PC-3 (cell line): ENCODE results near the gene COPS6. TPM values are rescaled to one million over a fixed set of nuclear protein-coding genes. Genes with fewer than 3 reads are reported as not detected.
A peak's percentile ranks its signal among the peaks of the same experiment; 100 is the strongest.

Source experiments
- ATAC-seq: fragments of 200-7000 bp; cut with Tn5 transposase; 2 replicates; pipeline ENCODE4 v1.9.1; 2020; ENCODE audit warnings: mild to moderate bottlenecking, moderate library complexity
- BruUV-seq: library from RNA; stranded (reverse); fragments of 400-500 nt; replicated peaks from 2 replicates; lab custom pipeline; 2021; lab: Mats Ljungman, UMichigan
- CTCF ChIA-PET: fragments of 300-600 bp; sonication (Branson Sonifier 250); formaldehyde crosslinking; loops from one replicate; lab custom pipeline; 2022; ENCODE audit warnings: antibody characterized with exemption; lab: Charles Lee
- POLR2A ChIA-PET: fragments of 300-600 bp; sonication (Branson Sonifier 250); formaldehyde crosslinking; loops from one replicate; lab custom pipeline; 2022; ENCODE audit warnings: antibody characterized with exemption; ENCODE audit not compliant: unreplicated experiment; lab: Charles Lee
- DNase-seq: peaks from one replicate; pipeline ENCODE4 v3.0.0-alpha.2; 2015
- H2AFZ ChIP-seq: fragments of 300-600 bp; sonication (generic); 2 replicates; pipeline ENCODE4 v1.6.0; 2016; ENCODE audit warnings: antibody characterized with exemption, low read length
- H3F3A ChIP-seq: fragments of 300-600 bp; sonication (generic); one replicate; pipeline ENCODE4 v1.6.0; 2017; ENCODE audit warnings: antibody characterized with exemption, low read length, control low read depth, mild to moderate bottlenecking; ENCODE audit not compliant: unreplicated experiment
- H3K27ac ChIP-seq: fragments of 300-600 bp; sonication (generic); 2 replicates; pipeline ENCODE4 v1.5.1; 2016; ENCODE audit warnings: mild to moderate bottlenecking, low read length
- H3K27me3 ChIP-seq: fragments of 300-600 bp; sonication (generic); 2 replicates; pipeline ENCODE4 v1.6.1; 2016; ENCODE audit warnings: low read length, mixed read lengths
- H3K36me3 ChIP-seq: fragments of 300-600 bp; sonication (generic); 2 replicates; pipeline ENCODE4 v1.6.1; 2016; ENCODE audit warnings: low read depth, mixed run types, low read length, mixed read lengths
- H3K4me1 ChIP-seq: fragments of 300-600 bp; sonication (generic); 2 replicates; pipeline ENCODE4 v1.5.1; 2016; ENCODE audit warnings: low read length; ENCODE audit not compliant: insufficient read depth
- H3K4me2 ChIP-seq: fragments of 300-600 bp; sonication (generic); 2 replicates; pipeline ENCODE4 v1.6.0; 2016; ENCODE audit warnings: low read length
- H3K4me3 ChIP-seq: fragments of 300-600 bp; sonication (generic); 2 replicates; pipeline ENCODE4 v1.5.1; 2016; ENCODE audit warnings: mild to moderate bottlenecking, low read length, mixed read lengths
- H3K79me2 ChIP-seq: fragments of 300-600 bp; sonication (generic); 2 replicates; pipeline ENCODE4 v1.6.1; 2017; ENCODE audit warnings: low read length, mixed read lengths
- H3K9ac ChIP-seq: fragments of 300-600 bp; sonication (generic); 2 replicates; pipeline ENCODE4 v1.6.0; 2016; ENCODE audit warnings: mild to moderate bottlenecking, low read length
- H3K9me2 ChIP-seq: fragments of 300-600 bp; sonication (generic); replicated peaks from 2 replicates; pipeline ENCODE4 v1.6.1; 2016; ENCODE audit warnings: mixed run types, low read length, mixed read lengths
- H3K9me3 ChIP-seq: fragments of 300-600 bp; sonication (generic); 2 replicates; pipeline ENCODE4 v1.6.1; 2016; ENCODE audit warnings: low read length, mixed read lengths
- H4K20me1 ChIP-seq: fragments of 300-600 bp; sonication (generic); 2 replicates; pipeline ENCODE4 v1.6.1; 2016; ENCODE audit warnings: low read length, mixed read lengths
- CTCF ChIP-seq: fragments of 300-600 bp; sonication (generic); conservative IDR thresholded peaks from 2 replicates; pipeline ENCODE4 v1.5.1; 2017; ENCODE audit warnings: antibody characterized with exemption, low read depth, mild to moderate bottlenecking, low read length
- EZH2 ChIP-seq: fragments of 300-600 bp; sonication (generic); IDR thresholded peaks from one replicate; pipeline ENCODE4 v1.6.1; 2017; ENCODE audit warnings: antibody characterized with exemption, mild to moderate bottlenecking, low read length; ENCODE audit not compliant: unreplicated experiment
- EZH2phosphoT487 ChIP-seq: fragments of 300-600 bp; sonication (generic); IDR thresholded peaks from 2 replicates; pipeline ENCODE4 v1.6.1; 2018; ENCODE audit warnings: mild to moderate bottlenecking, antibody characterized with exemption, low read length, borderline replicate concordance
- intact Hi-C: fragments of 100-400 bp; cut with micrococcal nuclease; formaldehyde crosslinking; loops from 2 replicates; pipeline ENCODE4 v1.9.0; 2023
- total RNA-seq: library from RNA; depleted of rRNA; stranded (reverse); fragments of >200 nt; gene quantifications from 2 replicates; pipeline ENCODE4 v1.2.3, GENCODE V29; 2014

Gene COPS6
- total RNA-seq, 1 experiment from 2014 or later = 110 TPM

DNA sequence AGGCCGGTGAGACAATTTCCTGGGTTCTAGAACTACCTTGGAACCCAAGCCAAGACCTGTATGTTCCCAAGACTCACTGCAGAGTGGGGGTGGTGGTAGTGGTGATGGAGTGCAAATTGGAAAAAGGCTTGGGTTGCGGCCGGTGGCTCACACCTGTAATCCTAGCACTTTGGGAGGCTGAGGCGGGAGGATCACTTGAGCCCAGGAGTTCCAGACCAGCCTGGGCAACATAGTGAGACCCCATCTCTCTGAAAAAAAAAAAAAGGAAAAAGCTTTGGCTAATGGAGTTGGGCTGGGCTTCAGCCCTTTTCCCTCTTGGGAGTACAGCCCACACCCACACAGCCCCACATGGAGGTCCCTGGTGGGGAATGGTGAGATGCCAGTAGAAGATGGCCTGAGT lies 16.8 kb downstream of the COPS6 start:
- no peak for ATAC-seq
- H4K20me1 ChIP-seq = no peaks in the 10 kb centered on the region
- peaks cover 11% of the 10 kb centered on the region for H3K4me1 ChIP-seq
- no peak overlapping the region for H3K4me3 ChIP-seq
- H3K9ac ChIP-seq = no peak overlapping the region
- H2AFZ ChIP-seq = no peak overlapping the region
- H3K79me2 ChIP-seq = peaks cover 13% of the 10 kb centered on the region
- H3K27me3 ChIP-seq = no peaks in the 10 kb centered on the region
- DNase-seq = no peak
- H3K4me2 ChIP-seq = no peak overlapping the region
- CTCF ChIA-PET = no interaction called here
- no peaks in the 10 kb centered on the region for H3F3A ChIP-seq
- no peaks in the 10 kb centered on the region for H3K9me3 ChIP-seq
- TF ChIP-seq EZH2phosphoT487 = no peak
- no peak for TF ChIP-seq EZH2
- no peak for TF ChIP-seq CTCF
- intact Hi-C loops = no loop called here
- no peak overlapping the region for H3K27ac ChIP-seq
- no TSS peak for BruUV-seq
- H3K36me3 ChIP-seq = no peaks in the 10 kb centered on the region; the same call in 1 of the 2 replicates
- POLR2A ChIA-PET = no interaction called here
- H3K9me2 ChIP-seq = no peaks in the 10 kb centered on the region

DNA sequence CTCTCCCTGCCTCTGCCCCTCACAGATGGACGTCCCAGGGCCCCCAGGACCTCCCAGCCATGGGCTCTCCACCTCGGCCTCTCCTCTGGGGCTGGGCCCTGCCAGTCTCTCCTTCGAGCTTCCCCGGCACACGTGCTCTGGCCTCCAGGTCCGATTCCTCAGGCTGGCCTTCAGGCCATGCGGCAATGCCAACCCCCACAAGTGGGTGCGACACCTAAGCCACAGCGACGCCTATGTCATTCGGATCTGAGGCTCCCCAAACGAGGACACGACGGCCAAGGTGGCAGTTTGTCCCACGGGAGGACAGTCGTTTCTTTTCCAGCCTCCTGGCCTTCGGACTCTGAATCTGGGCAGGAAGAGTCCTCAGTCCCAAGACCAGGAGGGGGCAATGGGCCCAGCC lies 17.9 kb downstream of the COPS6 start:
- peaks cover 6% of the 10 kb centered on the region for H3K4me1 ChIP-seq
- H3K79me2 ChIP-seq = peaks cover 6% of the 10 kb centered on the region; the same call in 1 of the 2 replicates
- no peaks in the 10 kb centered on the region for H3K9me2 ChIP-seq
- no peak overlapping the region for H3K9ac ChIP-seq
- ATAC-seq (no peak), DNase-seq (no peak)
- no peak overlapping the region for H3K4me2 ChIP-seq
- no peaks in the 10 kb centered on the region for H3F3A ChIP-seq
- H4K20me1 ChIP-seq = no peaks in the 10 kb centered on the region
- no peak overlapping the region for H3K4me3 ChIP-seq
- TF ChIP-seq EZH2phosphoT487 (no peak), EZH2 (no peak), CTCF (no peak)
- H3K9me3 ChIP-seq = no peaks in the 10 kb centered on the region
- H3K27me3 ChIP-seq = no peaks in the 10 kb centered on the region
- ChIA-PET POLR2A (no interaction called here), CTCF (no interaction called here)
- H2AFZ ChIP-seq = no peak overlapping the region
- peaks cover 2% of the 10 kb centered on the region for H3K36me3 ChIP-seq
- BruUV-seq = no TSS peak
- no peak overlapping the region for H3K27ac ChIP-seq
- intact Hi-C loops = no loop called here

- Histone ChIP-seq H2AFZ (no peak overlapping the region), H3K27ac (no peak overlapping the region), H3K79me2 (peaks cover 5% of the 10 kb centered on the region; the same call in 1 of the 2 replicates), H3K9me3 (no peaks in the 10 kb centered on the region), H3K9ac (no peak overlapping the region), H3K4me1 (peaks cover 5% of the 10 kb centered on the region), H3K4me3 (no peak overlapping the region), H3F3A (no peaks in the 10 kb centered on the region), H4K20me1 (no peaks in the 10 kb centered on the region), H3K4me2 (no peak overlapping the region), H3K36me3 (peaks cover 3% of the 10 kb centered on the region), H3K9me2 (no peaks in the 10 kb centered on the region), H3K27me3 (no peaks in the 10 kb centered on the region)
- ChIA-PET CTCF (no interaction called here), POLR2A (no interaction called here)
- intact Hi-C loops = no loop called here
- no peak for TF ChIP-seq CTCF
- ATAC-seq (no peak; the same call in 1 of the 2 replicates), DNase-seq (no peak)
- TSS peak; percentile 82 for BruUV-seq
Measured at GRCh38 chr7:100107125-100107737, 18.5 kb downstream of the COPS6 start.
